ENCODE data around the gene SHTN1.

GRCh38 chr10:116886772-116887171 is 118.2 kb downstream of the SHTN1 start:
- TF ChIP-seq BHLHE40 (IDR thresholded peaks at IDR 0.05; ENCODE audit: borderline replicate concordance) (no peak), FOXM1 (IDR thresholded peaks at IDR 0.05; ENCODE audit: borderline replicate concordance) (no peak), ELF4 (IDR thresholded peaks at IDR 0.05) (no peak), SUZ12 (IDR thresholded peaks at IDR 0.05) (no peak), ZNF384 (IDR thresholded peaks at IDR 0.05) (no peak), SP1 (IDR thresholded peaks at IDR 0.05) (no peak), TARDBP (IDR thresholded peaks at IDR 0.05) (no peak), CTBP1 (IDR thresholded peaks at IDR 0.05; ENCODE audit: borderline replicate concordance) (no peak)
